Measurements from ENCODE around the gene CAMKMT. TPM values are rescaled to one million over a fixed set of nuclear protein-coding genes. Genes with fewer than 3 reads are reported as not detected.

The CAMKMT gene
- total and polyA plus RNA-seq, 9 of the 15 experiments (the other 6 are each of a cell fraction or from before 2014, with no cell fraction given): 1.6 to 15.3 (median 7.4) TPM

DNA sequence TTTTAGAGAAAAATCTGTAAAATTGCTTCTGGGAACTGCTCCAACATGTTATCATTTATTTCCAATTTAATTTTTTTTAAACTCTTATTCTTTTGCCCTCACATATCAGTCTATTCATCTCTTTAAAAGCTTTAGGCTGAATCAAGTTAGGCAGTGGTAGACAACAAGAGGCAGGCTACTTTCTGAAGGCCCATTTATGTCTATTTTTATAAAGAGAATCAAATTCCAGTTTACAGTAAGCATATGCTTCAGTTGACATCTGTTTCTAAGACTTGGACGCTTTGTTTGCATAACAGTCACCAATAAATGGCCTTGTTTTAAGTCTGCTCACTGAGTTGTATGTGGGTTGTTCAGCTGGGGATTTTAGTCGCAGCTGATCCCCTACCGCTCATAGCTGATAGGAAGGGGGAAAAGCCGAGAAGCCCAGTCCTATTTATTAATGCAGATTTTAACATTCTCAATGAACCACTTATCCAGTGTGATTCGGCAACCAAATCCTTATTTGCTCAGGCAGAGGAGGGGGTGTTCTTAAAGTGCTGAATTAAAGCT, 319.3 kb downstream of the CAMKMT start:
- intact Hi-C loops (cut with micrococcal nuclease) (no loop called here), in situ Hi-C loops (cut with MboI) (no loop called here)
- TF ChIP-seq MTA2 (IDR thresholded peaks at IDR 0.05; ENCODE audit: low read depth) (no peak), MBD2 (IDR thresholded peaks at IDR 0.05; ENCODE audit: borderline replicate concordance, low read depth) (no peak), SP2 (IDR thresholded peaks at IDR 0.05; ENCODE audit: extremely low read depth, low read depth, low read length, poor library complexity, severe bottlenecking) (no peak), YBX1 (IDR thresholded peaks at IDR 0.05) (no peak), MXI1 (IDR thresholded peaks at IDR 0.05; ENCODE audit: low read depth, low read length) (no peak)
- TF ChIP-seq, protein P1, sequence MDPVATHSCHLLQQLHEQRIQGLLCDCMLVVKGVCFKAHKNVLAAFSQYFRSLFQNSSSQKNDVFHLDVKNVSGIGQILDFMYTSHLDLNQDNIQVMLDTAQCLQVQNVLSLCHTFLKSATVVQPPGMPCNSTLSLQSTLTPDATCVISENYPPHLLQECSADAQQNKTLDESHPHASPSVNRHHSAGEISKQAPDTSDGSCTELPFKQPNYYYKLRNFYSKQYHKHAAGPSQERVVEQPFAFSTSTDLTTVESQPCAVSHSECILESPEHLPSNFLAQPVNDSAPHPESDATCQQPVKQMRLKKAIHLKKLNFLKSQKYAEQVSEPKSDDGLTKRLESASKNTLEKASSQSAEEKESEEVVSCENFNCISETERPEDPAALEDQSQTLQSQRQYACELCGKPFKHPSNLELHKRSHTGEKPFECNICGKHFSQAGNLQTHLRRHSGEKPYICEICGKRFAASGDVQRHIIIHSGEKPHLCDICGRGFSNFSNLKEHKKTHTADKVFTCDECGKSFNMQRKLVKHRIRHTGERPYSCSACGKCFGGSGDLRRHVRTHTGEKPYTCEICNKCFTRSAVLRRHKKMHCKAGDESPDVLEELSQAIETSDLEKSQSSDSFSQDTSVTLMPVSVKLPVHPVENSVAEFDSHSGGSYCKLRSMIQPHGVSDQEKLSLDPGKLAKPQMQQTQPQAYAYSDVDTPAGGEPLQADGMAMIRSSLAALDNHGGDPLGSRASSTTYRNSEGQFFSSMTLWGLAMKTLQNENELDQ (CRISPR knock-in tag; IDR thresholded peaks at IDR 0.05; ENCODE audit: borderline replicate concordance): no peak
- ChIA-PET CTCF (ENCODE audit: low intra/inter-chr PET ratio) (interaction anchor here (1.0 kb wide), 1 partner anchor 202 kb away, joined by 3 read pairs; no protein-coding TSS in a partner anchor), POLR2A (no interaction called here)
- H4K20me1 ChIP-seq (replicated peaks; ENCODE audit: control insufficient read depth, insufficient read depth, low read length): no peaks in the 10 kb centered on the region
- H3K9me1 ChIP-seq (ENCODE audit: control insufficient read depth, insufficient read depth, low read length): no peaks in the 10 kb centered on the region
- H3K4me2 ChIP-seq (ENCODE audit: insufficient read depth, low read length): no peak overlapping the region
- H3K9me3 ChIP-seq (replicated peaks; ENCODE audit: control insufficient read depth, insufficient read depth, low read depth, low read length): no peaks in the 10 kb centered on the region
- DNase-seq (ENCODE audit: extremely low read depth in 1 of 4, low spot score in 3 of 4) (no peak), FAIRE-seq (no peak), ATAC-seq (no peak)
- no peaks in the 10 kb centered on the region for H3K36me3 ChIP-seq (ENCODE audit: control insufficient read depth, insufficient read depth, low read length)
- no TSS peak for BruUV-seq (replicated peaks)
- no peaks in the 10 kb centered on the region for H3K4me1 ChIP-seq (replicated peaks in 1 of 2; ENCODE audit: control insufficient read depth in 2 of 2, insufficient read depth in 2 of 2, low read length in 2 of 2)
- H3K4me3 ChIP-seq: no peak overlapping the region
- 7% methylated on average over 5 of the region's 5 CpGs for WGBS (ENCODE audit: insufficient coverage, low coverage, missing lambda C conversion rate)
- no peak overlapping the region for H3K27ac ChIP-seq (ENCODE audit: extremely low read depth, low read depth, low read length)
- no peak overlapping the region for H2AFZ ChIP-seq (ENCODE audit: low read depth, low read length)
- H3K27me3 ChIP-seq (ENCODE audit: control insufficient read depth in 2 of 2, insufficient read depth in 2 of 2, low read length in 2 of 2): peaks cover 0 to 4% of the 10 kb centered on the region in 2 experiments; a peak in 4 of 5 replicates
- no peak overlapping the region for H3K9ac ChIP-seq (ENCODE audit: insufficient read depth in 1 of 2, low read depth in 2 of 2, low read length in 2 of 2)
- no peaks in the 10 kb centered on the region for H3K79me2 ChIP-seq (ENCODE audit: control insufficient read depth, insufficient read depth, low read length)
